CD14-positive monocyte (primary cell): ENCODE results near the gene TMEM169. TPM values are rescaled to one million over a fixed set of nuclear protein-coding genes. Genes with fewer than 3 reads are reported as not detected.

Experiments
- DNase-seq, 3 donors: peaks; one replicate each; pipeline ENCODE4 v3.0.0-alpha.2; 2011 to 2022
- H2AFZ ChIP-seq: 2 replicates; pipeline ENCODE4 v1.6.0; 2012; ENCODE audit warnings: mild to moderate bottlenecking, low read depth, low read length, inconsistent platforms; ENCODE audit not compliant: insufficient read depth, poor library complexity, severe bottlenecking
- H3K27ac ChIP-seq, 2 donors: 1 replicate in 1 of 2; 2 replicates in 1 of 2; pipeline ENCODE4 v1.5.1; 2012 to 2013; ENCODE audit warnings: low read length in 2 of 2, control low read depth in 1 of 2, inconsistent platforms in 1 of 2, low read depth in 1 of 2, mild to moderate bottlenecking in 1 of 2
- H3K27me3 ChIP-seq, 2 donors: one replicate each; pipeline versions ENCODE4 v1.6.0 to v1.6.1; 2011 to 2013; ENCODE audit warnings: low read length in 2 of 2; ENCODE audit not compliant: control insufficient read depth in 2 of 2, insufficient read depth in 2 of 2
- H3K36me3 ChIP-seq, 2 donors: replicated peaks in 1 of 2; 1 replicate in 1 of 2; 2 replicates in 1 of 2; pipeline versions ENCODE4 v1.5.1 to v1.6.1; 2012 to 2013; ENCODE audit warnings: low read length in 2 of 2, control low read depth in 1 of 2, inconsistent platforms in 1 of 2, mild to moderate bottlenecking in 1 of 2; ENCODE audit not compliant: insufficient read depth in 2 of 2, control insufficient read depth in 1 of 2
- H3K4me1 ChIP-seq, 2 donors: 1 replicate in 1 of 2; 2 replicates in 1 of 2; pipeline versions ENCODE4 v1.5.1 to v1.6.1; 2012 to 2013; ENCODE audit warnings: low read length in 2 of 2, control low read depth in 1 of 2, inconsistent platforms in 1 of 2, mild to moderate bottlenecking in 1 of 2, moderate library complexity in 1 of 2; ENCODE audit not compliant: insufficient read depth in 2 of 2, control insufficient read depth in 1 of 2
- H3K4me2 ChIP-seq: replicated peaks from 2 replicates; pipeline ENCODE3; 2012; ENCODE audit warnings: low read length, moderate library complexity, mild to moderate bottlenecking; ENCODE audit not compliant: poor library complexity, severe bottlenecking; ENCODE audit errors: extremely low read depth
- H3K4me3 ChIP-seq, 3 experiments: fragments of 200-600 bp in 1 of 3; sonication (generic) in 1 of 3; replicated peaks in 1 of 3; 1 replicate in 2 of 3; 2 replicates in 1 of 3; pipeline ENCODE4 v1.5.1; 2011 to 2013; ENCODE audit warnings: low read length in 3 of 3, mild to moderate bottlenecking in 3 of 3, control low read depth in 2 of 3, low read depth in 2 of 3, inconsistent platforms in 1 of 3, moderate library complexity in 1 of 3
- H3K79me2 ChIP-seq: 2 replicates; pipeline ENCODE4 v1.6.0; 2012; ENCODE audit warnings: mild to moderate bottlenecking, control low read depth, inconsistent platforms, low read length, moderate library complexity; ENCODE audit not compliant: insufficient read depth
- H3K9ac ChIP-seq: 2 replicates; pipeline ENCODE4 v1.6.0; 2017; ENCODE audit warnings: low read length, mild to moderate bottlenecking; ENCODE audit not compliant: insufficient read depth, poor library complexity, severe bottlenecking
- H3K9me3 ChIP-seq, 2 donors: replicated peaks in 1 of 2; 1 replicate in 1 of 2; 2 replicates in 1 of 2; pipeline versions ENCODE4 v1.5.1 to v1.6.1; 2012 to 2013; ENCODE audit warnings: low read length in 2 of 2, control low read depth in 1 of 2; ENCODE audit not compliant: control insufficient read depth in 1 of 2, insufficient read depth in 1 of 2
- H4K20me1 ChIP-seq: 2 replicates; pipeline ENCODE4 v1.6.0; 2012; ENCODE audit warnings: mild to moderate bottlenecking, low read length, control low read depth, moderate library complexity; ENCODE audit not compliant: insufficient read depth
- H3K27ac Mint-ChIP-seq, 7 donors: one replicate each; pipeline ENCODE4 v1.8.0; 2020; ENCODE audit warnings: mild to moderate bottlenecking in 7 of 7, mixed read lengths in 7 of 7, moderate library complexity in 6 of 7, inconsistent platforms in 2 of 7
- H3K27me3 Mint-ChIP-seq, 3 donors: one replicate each; pipeline ENCODE4 v1.8.0; 2021 to 2022; ENCODE audit warnings: low read depth in 3 of 3, mild to moderate bottlenecking in 3 of 3, mixed read lengths in 3 of 3, moderate library complexity in 3 of 3, inconsistent platforms in 1 of 3
- H3K36me3 Mint-ChIP-seq, 2 donors: one replicate each; pipeline ENCODE4 v1.8.0; 2020; ENCODE audit warnings: mixed read lengths in 2 of 2, inconsistent platforms in 1 of 2, mild to moderate bottlenecking in 1 of 2
- H3K4me1 Mint-ChIP-seq: one replicate; pipeline ENCODE4 v1.8.0; 2020; ENCODE audit warnings: mild to moderate bottlenecking, mixed read lengths
- H3K4me3 Mint-ChIP-seq, 2 donors: one replicate each; pipeline ENCODE4 v1.8.0; 2020; ENCODE audit warnings: mild to moderate bottlenecking in 2 of 2, mixed read lengths in 2 of 2, moderate library complexity in 1 of 2
- H3K9me3 Mint-ChIP-seq, 7 donors: one replicate each; pipeline ENCODE4 v1.8.0; 2020 to 2022; ENCODE audit warnings: mixed read lengths in 7 of 7, mild to moderate bottlenecking in 6 of 7, moderate library complexity in 6 of 7, inconsistent platforms in 2 of 7
- CTCF ChIP-seq: fragments of 200-600 bp; IDR thresholded peaks from one replicate; pipeline ENCODE4 v1.8.0; 2022; ENCODE audit warnings: antibody characterized with exemption, mild to moderate bottlenecking
- WGBS: methylation state at CpG from one replicate; pipeline ENCODE4 v1.1.5; 2013; ENCODE audit warnings: missing lambda C conversion rate; ENCODE audit not compliant: insufficient coverage; 5-methylcytosine and 5-hydroxymethylcytosine counted together
- intact Hi-C, 2 donors: fragments of 100-400 bp; cut with micrococcal nuclease; formaldehyde crosslinking; loops; one replicate each; pipeline versions ENCODE4 v1.15.0 to v1.15.1; 2023
- polyA plus RNA-seq, 3 donors: library from polyadenylated mRNA; depleted of rRNA in 1 of 3; unstranded in 2 of 3; stranded (reverse) in 1 of 3; fragments of 300-500 nt in 2 of 3; fragments of >200 nt in 1 of 3; fragmentation: Illumina TruSeq in 2 of 3; gene quantifications; 1 replicate in 2 of 3; 2 replicates in 1 of 3; pipeline ENCODE4 v1.2.3, GENCODE V29; 2012 to 2021

The TMEM169 gene
- polyA plus RNA-seq, 3 donors, result 0.24 to 0.92 (median 0.74) TPM

- H3K27me3 Mint-ChIP-seq, result no peaks in the 10 kb centered on the region
- TF ChIP-seq CTCF, result no peak
- Histone ChIP-seq H3K27ac (peak overlapping the region in 1 of 2 donors; percentile 4), H3K4me1 (no peaks in the 10 kb centered on the region), H3K9ac (no peak overlapping the region), H3K4me3 (no peak overlapping the region), H3K9me3 (no peaks in the 10 kb centered on the region), H3K36me3 (peaks cover 98 to 100% of the 10 kb centered on the region in 2 donors), H3K27me3 (no peaks in the 10 kb centered on the region), H4K20me1 (peaks cover 82% of the 10 kb centered on the region), H3K79me2 (peaks cover 23% of the 10 kb centered on the region), H2AFZ (no peak overlapping the region), H3K4me2 (no peak overlapping the region)
- no peak overlapping the region for H3K4me3 Mint-ChIP-seq
- no peak for DNase-seq
- no CpG with 5 or more reads among the region's 1 CpG for WGBS
- H3K4me1 Mint-ChIP-seq, result no peaks in the 10 kb centered on the region
- intact Hi-C loops, result no loop called here
- H3K9me3 Mint-ChIP-seq, result no peaks in the 10 kb centered on the region
- H3K36me3 Mint-ChIP-seq, result peaks cover 22 to 53% of the 10 kb centered on the region in 2 donors
- no peak overlapping the region for H3K27ac Mint-ChIP-seq
These were observed 60.8 kb downstream of the TMEM169 start for GRCh38 chr2:216142540-216142939.

DNA sequence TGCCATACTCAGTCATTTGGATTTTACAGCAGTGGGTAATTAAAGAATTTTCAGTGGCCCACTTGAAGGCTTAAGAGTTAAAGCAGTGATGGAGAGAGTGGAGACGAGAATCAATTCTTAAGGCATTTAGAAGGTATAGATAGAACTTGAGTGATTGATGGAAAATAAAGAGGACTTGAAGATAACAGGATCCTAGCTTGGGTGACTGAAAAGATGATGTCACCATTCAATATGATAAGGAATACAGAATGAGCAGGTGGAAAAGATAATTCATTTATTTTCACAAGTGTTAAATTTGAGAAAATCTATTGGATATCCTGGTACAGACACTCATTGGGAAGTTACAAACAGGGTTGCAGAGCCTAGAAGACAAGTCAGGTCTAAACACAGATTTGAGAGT is 62.7 kb downstream of the TMEM169 start:
- Mint-ChIP-seq H3K4me3 (no peak overlapping the region), H3K4me1 (no peaks in the 10 kb centered on the region), H3K27ac (no peak overlapping the region), H3K36me3 (peaks cover 20 to 36% of the 10 kb centered on the region in 2 donors), H3K27me3 (no peaks in the 10 kb centered on the region), H3K9me3 (no peaks in the 10 kb centered on the region)
- peaks cover 22% of the 10 kb centered on the region for H3K79me2 ChIP-seq
- H3K4me3 ChIP-seq, result no peak overlapping the region
- intact Hi-C loops, result no loop called here
- no peak for DNase-seq
- no peaks in the 10 kb centered on the region for H3K4me1 ChIP-seq
- TF ChIP-seq CTCF, result no peak
- no peak overlapping the region for H3K4me2 ChIP-seq
- no peak overlapping the region for H3K27ac ChIP-seq
- H3K9ac ChIP-seq, result no peak overlapping the region
- no peak overlapping the region for H2AFZ ChIP-seq
- H3K9me3 ChIP-seq, result no peaks in the 10 kb centered on the region
- no CpG with 5 or more reads among the region's 1 CpG for WGBS
- no peaks in the 10 kb centered on the region for H3K27me3 ChIP-seq
- H4K20me1 ChIP-seq, result peaks cover 80% of the 10 kb centered on the region
- H3K36me3 ChIP-seq, result peaks cover 98 to 100% of the 10 kb centered on the region in 2 donors
